Chondrocyte (in vitro differentiated cells): Measurements from ENCODE around the gene NUDT15. TPM values are rescaled to one million over a fixed set of nuclear protein-coding genes. Genes with fewer than 3 reads are reported as not detected.

ENCODE experiments used
- DNase-seq: peaks from one replicate; pipeline ENCODE4 v3.0.0; 2021; ENCODE audit warnings: mixed read lengths, low spot score
- H3K27ac Mint-ChIP-seq: one replicate; pipeline ENCODE4 v1.8.0; 2021; ENCODE audit warnings: mild to moderate bottlenecking, moderate library complexity, mixed read lengths; ENCODE audit not compliant: unreplicated experiment
- H3K27me3 Mint-ChIP-seq: 2 replicates; pipeline ENCODE4 v1.8.0; 2021; ENCODE audit warnings: low read depth, mixed read lengths
- H3K36me3 Mint-ChIP-seq: 2 replicates; pipeline ENCODE4 v1.8.0; 2021; ENCODE audit warnings: low read depth, mixed read lengths
- H3K4me1 Mint-ChIP-seq: 2 replicates; pipeline ENCODE4 v1.8.0; 2021; ENCODE audit warnings: low read depth, mild to moderate bottlenecking, mixed read lengths
- H3K4me3 Mint-ChIP-seq: one replicate; pipeline ENCODE4 v1.8.0; 2021; ENCODE audit warnings: mild to moderate bottlenecking, moderate library complexity, mixed read lengths; ENCODE audit not compliant: unreplicated experiment
- H3K9me3 Mint-ChIP-seq: 2 replicates; pipeline ENCODE4 v1.8.0; 2021; ENCODE audit warnings: low read depth, mixed read lengths
- total RNA-seq: library from RNA; stranded (reverse); gene quantifications from 3 replicates; pipeline ENCODE4 v1.2.1, GENCODE V29; 2021
- TF ChIP-seq, protein P1 (sequence below): fragments of 200-600 bp; sonication (generic); IDR thresholded peaks from 2 replicates; pipeline ENCODE4 v1.5.0; 2021; ENCODE audit warnings: antibody characterized with exemption, mild to moderate bottlenecking, moderate library complexity

Gene NUDT15
- total RNA-seq, 1 donor from 2014 or later = 9.9 TPM

DNA sequence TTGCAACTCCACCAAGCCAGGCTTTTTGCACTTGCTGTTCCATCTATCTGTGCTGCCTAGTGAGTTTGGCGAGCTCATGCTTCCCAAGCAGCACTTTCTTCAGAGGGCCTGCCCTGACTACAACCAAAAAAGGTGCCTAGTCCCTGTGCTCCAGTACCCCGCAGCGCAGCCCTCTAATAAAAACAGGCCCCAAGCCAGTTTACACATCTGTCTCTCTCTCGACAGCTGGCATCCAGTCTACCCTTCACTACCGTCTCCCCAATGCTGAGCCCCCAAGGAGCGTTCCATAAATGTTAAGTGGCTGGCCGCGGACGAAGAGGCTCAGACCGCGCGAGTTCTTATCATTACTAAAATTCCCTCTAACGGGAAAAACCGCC lies 56.9 kb downstream of the NUDT15 start:
- peak overlapping the region; percentile 97 for H3K4me3 Mint-ChIP-seq
- no peaks in the 10 kb centered on the region for H3K36me3 Mint-ChIP-seq
- TF ChIP-seq, protein P1, sequence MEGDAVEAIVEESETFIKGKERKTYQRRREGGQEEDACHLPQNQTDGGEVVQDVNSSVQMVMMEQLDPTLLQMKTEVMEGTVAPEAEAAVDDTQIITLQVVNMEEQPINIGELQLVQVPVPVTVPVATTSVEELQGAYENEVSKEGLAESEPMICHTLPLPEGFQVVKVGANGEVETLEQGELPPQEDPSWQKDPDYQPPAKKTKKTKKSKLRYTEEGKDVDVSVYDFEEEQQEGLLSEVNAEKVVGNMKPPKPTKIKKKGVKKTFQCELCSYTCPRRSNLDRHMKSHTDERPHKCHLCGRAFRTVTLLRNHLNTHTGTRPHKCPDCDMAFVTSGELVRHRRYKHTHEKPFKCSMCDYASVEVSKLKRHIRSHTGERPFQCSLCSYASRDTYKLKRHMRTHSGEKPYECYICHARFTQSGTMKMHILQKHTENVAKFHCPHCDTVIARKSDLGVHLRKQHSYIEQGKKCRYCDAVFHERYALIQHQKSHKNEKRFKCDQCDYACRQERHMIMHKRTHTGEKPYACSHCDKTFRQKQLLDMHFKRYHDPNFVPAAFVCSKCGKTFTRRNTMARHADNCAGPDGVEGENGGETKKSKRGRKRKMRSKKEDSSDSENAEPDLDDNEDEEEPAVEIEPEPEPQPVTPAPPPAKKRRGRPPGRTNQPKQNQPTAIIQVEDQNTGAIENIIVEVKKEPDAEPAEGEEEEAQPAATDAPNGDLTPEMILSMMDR = no peak
- no peaks in the 10 kb centered on the region for H3K27me3 Mint-ChIP-seq
- H3K27ac Mint-ChIP-seq = peak overlapping the region; percentile 95
- no peak for DNase-seq
- peaks cover 3% of the 10 kb centered on the region for H3K9me3 Mint-ChIP-seq
- H3K4me1 Mint-ChIP-seq = peaks cover 32% of the 10 kb centered on the region

DNA sequence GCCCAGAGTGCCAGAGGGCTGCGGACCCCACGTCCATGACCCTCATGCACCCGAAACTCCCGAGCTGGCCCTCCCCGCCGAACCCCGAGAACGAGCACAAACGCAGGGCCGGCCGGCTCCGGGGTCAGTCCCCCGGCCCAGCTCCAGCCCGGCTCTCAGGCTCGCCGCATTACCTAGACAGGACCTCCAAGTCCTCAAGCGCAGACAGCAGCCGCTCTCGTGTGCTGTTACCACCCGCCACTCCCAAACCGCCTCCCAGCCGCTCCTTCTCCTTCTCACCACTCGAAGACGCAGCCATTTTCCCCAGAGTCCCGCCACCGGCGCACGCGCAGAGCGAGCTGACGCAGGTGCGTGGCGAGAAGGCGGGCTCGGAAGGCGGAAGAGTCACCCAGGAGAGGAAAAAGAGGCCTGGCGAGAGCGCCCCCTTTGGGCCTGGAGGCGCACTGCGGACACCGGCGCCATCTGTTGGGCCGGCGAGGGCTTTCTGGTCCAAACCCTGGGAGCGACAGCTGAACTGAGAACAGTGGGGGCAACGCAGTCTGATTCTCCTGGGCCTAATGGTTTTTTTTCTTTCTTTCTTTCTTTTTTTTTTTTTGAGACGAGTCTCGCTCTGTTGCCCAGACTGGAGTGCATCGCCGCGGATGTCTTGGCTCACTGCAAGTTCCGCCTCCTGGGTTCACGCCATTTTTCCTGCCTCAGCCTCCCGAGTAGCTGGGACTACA lies 57.4 kb downstream of the NUDT15 start, which contains the start of gene MED4:
Gene MED4 (minus strand): TSS at position 324 of the 722 bp plus-strand sequence. CDS start 26 bp downstream, at position 298.
- DNase-seq = peak; percentile 97
- H3K36me3 Mint-ChIP-seq = no peaks in the 10 kb centered on the region
- H3K27me3 Mint-ChIP-seq = no peaks in the 10 kb centered on the region
- H3K4me3 Mint-ChIP-seq = peak within 1 kb of the TSS; percentile 97
- TF ChIP-seq, protein P1 = peak; percentile 99
- peaks cover 32% of the 10 kb centered on the region for H3K4me1 Mint-ChIP-seq
- H3K27ac Mint-ChIP-seq = peak within 1 kb of the TSS; percentile 95
- peaks cover 3% of the 10 kb centered on the region for H3K9me3 Mint-ChIP-seq

DNA sequence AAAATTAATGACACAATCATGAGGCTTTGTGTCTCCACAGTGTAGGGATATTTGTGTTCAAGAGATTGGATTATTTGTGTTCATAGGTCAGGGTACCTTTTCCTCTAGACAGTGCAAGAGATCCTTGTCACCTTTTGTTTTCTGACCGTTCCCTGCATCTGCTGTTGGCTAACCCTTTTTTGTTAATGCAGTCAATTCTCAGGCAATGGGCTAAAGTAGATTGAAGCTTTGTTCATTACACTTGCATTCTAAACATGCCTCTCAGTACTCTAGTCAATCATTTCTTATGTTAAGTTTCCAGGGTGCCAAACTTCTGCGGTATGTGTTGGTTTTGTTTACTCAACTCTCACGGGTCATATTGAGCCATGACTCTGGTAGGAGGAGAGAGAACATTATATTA lies 59.1 kb downstream of the NUDT15 start:
- no peak overlapping the region for H3K4me3 Mint-ChIP-seq
- H3K27ac Mint-ChIP-seq = no peak overlapping the region
- H3K9me3 Mint-ChIP-seq = peaks cover 3% of the 10 kb centered on the region
- H3K36me3 Mint-ChIP-seq = no peaks in the 10 kb centered on the region
- H3K27me3 Mint-ChIP-seq = no peaks in the 10 kb centered on the region
- H3K4me1 Mint-ChIP-seq = peaks cover 26% of the 10 kb centered on the region
- no peak for DNase-seq
- TF ChIP-seq, protein P1 = no peak

Other genes with a start within 250 kb of the NUDT15 start
- 33.0 to 46.8 TPM (median 35.7 TPM) in 3 replicates for gene SUCLA2, start 36.5 kb upstream of the NUDT15 start, total RNA-seq
- gene MED4, start 57.4 kb downstream of the NUDT15 start, total RNA-seq = 32.5 to 45.1 TPM (median 34.6 TPM) in 3 replicates
- 339 to 450 TPM (median 350 TPM) in 3 replicates for gene ITM2B, start 195.5 kb downstream of the NUDT15 start, total RNA-seq